ENCODE measurements around the gene CLEC5A.
"Not testable (repeated sequence)": the region's sequence is repeated elsewhere in the genome, so short reads cannot be mapped to it uniquely, and the experiment has no call there.

CLEC5A gene

DNA sequence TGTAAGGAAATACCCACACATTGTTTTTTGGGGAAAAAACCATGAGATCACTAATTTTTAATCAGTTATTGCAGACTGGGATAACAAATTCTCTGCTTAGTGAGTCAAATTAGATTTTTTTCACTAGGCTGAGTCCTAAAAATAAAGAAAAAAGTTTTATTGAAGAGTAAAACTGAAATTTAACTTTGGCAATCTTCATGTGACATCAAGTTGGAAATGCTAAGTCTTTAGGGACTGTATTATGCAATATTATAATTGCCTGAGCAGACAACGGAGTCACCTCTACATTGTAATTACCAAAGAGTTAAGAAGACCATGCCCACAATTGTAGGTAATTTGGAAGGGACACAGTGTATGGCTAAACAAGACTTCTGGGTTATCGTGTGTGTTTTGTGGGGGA, 2.2 kb upstream of the CLEC5A start:
- DNase-seq (ENCODE audit: low read depth in 2 of 2), result no peak

DNA sequence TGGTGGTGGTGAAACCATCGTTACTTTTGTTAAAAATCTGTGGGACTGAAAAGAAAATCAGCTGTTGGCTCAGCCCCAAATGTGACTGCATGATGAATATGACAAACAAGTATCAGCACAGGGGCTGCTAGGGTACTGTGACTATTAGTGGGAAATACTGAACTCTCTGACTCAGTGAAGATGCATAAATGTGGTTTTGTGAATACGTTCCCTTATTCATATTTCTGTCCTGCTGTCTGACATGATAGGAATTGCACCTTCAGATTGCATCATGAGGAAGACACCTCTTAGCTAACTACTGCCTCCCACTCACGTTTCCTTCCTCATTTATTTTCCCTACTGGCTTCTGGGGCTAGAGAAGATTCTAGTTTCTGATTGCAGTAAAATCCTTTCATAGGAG, 1.4 kb downstream of the CLEC5A start:
- DNase-seq (ENCODE audit: low read depth in 2 of 2), result no peak

DNA sequence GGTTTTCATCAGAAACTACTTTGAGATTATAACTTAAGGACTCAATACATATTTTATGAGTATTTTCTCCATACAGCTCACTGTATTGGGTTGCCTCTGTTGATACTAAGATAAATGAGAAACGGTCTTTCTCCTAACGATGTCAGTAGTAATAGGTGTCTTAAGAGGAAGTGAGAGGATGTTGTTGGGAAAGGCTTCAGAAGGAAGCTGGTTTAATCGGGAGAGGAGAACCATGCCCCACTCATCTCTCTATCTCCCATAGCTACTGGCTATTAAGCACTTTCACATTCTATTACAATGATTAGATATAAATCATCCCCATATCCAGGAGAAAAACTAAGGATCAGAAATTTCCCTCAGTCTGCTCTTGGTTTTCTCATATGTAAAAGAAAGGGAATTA, 2.0 kb downstream of the CLEC5A start:
- DNase-seq (ENCODE audit: low read depth in 2 of 2), result no peak

DNA sequence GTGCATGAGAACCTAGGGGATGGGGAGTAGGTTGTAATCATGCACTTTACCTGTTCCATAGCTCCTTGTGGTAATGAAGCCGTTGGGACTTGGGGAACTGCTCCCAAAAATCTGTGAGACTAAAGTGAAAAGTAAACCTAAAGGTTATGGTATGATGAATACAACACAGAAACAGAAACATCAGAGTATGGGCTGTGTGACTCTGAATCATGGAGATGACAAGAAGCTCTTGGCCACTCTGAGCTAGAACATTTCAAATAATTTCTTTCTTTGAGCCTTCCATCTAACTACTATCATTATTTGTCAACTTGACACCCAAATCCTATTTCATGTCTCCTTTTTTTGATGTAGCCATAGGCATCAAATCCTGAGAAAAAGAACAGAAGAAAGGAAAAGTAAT, 2.9 kb downstream of the CLEC5A start:
- DNase-seq (ENCODE audit: low read depth in 2 of 2), result no peak

DNA sequence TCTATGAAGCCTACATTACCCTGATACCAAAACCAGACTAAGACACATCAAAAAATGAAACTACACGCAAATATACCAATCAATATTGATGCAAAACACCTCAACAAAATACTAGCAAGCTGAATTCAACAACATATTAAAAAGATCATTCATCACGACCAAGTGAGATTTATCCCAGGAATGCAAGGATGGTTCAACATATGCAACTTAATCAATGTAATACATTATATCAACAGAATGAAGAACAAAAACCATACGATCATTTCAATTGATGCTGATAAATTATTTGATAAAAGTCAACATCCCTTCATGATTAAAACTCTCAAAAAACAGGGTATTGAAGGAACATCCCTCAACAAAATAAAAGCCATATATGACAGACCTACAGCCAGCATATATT, 5.7 kb downstream of the CLEC5A start:
- no peak for DNase-seq (ENCODE audit: low read depth in 2 of 2)

DNA sequence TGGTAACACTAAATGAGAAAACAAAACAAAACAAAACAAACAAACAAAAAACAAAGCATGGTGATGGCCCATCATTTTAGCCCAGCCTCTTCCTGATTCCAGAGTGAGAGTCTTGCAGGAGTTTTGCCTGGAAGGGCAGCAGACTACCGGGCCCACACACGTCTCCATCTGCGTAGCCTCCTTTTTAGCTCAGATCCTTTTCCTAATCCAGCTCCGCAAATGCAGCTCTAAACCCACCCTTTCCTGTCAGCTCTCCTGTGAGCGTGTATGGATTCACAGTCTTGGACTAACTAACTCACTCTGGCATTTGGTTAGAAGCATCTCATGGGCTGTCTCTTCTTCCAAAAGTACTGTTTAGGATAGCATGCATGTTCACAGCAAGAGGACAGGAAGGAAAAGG, 16.6 kb downstream of the CLEC5A start:
- no peak for DNase-seq (ENCODE audit: low read depth in 2 of 2)

DNA sequence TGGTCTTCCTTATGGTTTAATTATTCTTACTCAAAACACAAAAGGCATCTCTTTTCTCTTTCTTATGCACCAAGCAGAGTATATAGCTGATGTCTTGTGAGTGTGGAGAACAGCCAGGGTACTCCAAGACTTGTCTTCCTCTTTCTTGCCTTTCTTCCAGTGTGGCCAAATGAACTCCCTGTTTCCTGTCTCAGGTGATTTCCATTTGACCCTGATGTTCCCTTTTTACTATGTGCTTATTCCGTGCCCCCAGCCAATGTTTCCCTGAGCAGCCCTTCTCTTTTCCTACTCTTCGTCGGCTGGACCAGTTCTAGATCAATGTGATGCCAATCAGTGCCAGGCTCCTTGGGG, 18.0 kb downstream of the CLEC5A start:
- no peak for DNase-seq (ENCODE audit: low read depth in 2 of 2)

DNA sequence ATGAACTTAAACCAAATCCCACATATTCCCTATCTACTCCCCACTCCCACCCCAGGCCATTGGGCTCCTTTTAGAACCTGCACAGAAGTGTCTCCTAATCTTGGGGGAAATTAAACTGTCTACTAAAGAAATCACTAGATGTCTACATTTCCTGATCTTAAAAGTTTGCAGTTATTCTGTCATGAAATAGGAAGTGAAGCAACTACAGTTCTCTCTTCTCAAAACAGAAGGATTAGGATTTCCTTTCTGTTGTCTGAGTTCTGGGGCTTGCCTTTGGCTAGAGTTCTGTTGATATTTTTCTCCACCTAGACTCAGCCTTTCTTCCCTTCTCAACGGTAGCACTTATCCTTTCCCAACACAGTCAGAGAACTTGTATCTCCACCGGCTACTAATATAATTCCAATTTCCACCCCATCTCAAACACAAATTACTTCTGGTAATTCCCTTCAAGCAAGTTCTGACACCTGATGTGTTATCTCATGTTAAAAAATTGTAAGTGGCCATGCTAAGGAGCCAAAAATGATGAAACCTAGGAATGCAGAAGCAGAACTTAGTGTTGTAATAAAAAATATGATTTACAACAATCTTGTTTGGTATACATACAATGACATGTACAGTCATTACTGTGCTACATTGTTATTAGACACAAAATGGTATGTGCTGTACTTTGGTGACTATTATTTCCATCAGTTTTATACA, 18.5 kb downstream of the CLEC5A start:
- no peak for DNase-seq (ENCODE audit: low read depth in 2 of 2)

DNA sequence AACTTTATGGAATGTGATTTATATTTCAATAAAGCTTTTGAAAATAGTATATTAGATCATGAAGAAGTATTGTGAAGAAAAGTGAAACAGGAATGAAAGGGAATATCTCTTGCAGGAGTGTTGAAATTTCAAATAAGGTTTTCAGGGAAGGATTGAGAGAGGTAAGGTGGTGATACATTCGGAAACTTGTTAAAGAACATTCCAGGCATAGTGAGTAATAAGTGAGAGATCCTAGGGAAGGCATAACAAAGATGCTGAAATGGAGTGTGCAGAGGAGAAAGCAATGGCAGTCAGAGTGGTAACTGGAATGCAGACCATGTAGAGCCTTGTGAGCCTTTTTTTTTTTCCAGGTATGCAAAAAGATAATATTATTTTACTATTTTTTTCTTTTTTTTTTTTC, 26.5 kb downstream of the CLEC5A start:
- no peak for DNase-seq (ENCODE audit: low read depth in 2 of 2)

DNA sequence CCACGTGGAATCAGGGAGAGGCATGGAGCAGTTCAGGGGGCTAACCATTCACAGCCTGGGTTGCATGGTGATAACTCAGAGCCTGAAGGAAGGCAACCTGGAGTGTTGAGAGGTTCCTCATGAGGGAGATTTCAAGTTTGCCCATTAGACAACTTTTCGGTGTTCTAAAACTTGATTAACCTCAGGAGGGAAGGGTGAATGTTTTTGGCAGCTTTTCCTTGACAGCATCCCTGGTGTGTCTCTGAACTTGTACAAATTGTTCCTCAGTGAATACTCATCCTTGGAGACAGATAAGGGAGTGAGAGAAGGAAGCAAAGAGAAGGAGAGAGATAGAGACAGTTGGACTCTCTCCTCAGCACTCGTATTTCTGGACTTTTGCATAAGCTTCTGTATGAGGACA, 30.7 kb downstream of the CLEC5A start, which contains the start of gene OR9A4:
TSS of gene OR9A4 (plus strand) at position 301 of the 400 bp plus-strand sequence. CDS start 2,477 bp downstream, outside the sequence.
- no peak for DNase-seq (ENCODE audit: low read depth in 2 of 2)

DNA sequence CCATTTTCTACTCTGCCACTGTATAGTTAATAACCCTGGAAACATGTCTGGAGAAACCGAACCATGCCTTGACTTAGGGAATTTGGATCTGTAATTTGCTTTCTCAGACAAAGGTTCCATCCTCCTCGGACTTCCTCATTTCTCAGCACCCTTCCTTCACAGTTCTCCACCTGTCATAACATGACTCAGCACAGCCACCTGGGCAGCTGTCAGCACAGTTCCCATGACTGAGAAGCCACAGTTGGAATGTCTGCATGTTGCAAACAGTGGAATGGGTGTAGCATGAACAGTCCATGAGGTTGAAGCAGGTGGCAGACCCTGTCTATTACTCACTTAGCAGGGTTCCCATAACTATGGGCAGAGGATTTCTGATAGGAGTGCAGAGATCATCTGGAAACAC, 31.2 kb downstream of the CLEC5A start:
- no peak for DNase-seq (ENCODE audit: low read depth in 2 of 2)

DNA sequence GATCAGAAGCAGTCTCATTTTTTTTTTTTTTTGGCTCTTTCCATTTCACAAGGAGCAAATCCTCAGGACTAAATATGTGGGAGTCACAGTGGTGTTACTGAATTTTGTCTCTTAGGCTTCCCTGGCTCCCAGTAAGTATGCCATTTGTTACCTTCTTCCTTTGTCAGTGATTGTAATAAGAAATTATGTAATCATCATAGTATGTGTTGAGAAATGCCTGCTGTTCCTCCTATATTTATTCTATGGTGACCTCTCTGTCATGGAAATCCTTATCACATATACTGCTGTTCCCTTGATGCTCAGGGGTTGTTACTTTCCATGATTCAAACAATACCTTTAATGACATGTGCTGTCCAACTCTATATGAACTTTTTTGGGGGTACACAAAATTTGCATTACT, 35.4 kb downstream of the CLEC5A start:
- DNase-seq (ENCODE audit: low read depth in 2 of 2), result no peak

DNA sequence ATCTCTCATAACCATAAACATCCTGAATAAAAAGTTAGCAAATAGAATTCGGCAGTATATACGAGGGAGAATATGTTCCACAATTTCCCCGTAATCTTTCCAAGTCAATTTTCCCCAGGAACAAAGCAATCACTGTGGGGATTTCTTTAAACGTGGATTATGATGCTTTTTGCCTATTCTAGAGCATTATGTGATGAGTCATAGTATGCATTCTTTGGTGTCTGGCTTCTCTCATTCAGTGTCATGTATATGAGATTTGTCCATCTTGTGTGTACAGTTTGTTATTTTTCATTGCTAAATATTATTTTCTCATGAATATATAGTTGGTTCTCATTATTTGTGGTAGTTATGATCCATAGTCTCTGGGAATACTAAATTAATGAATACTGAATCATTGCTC, 40.5 kb downstream of the CLEC5A start:
- no peak for DNase-seq (ENCODE audit: low read depth in 2 of 2)

DNA sequence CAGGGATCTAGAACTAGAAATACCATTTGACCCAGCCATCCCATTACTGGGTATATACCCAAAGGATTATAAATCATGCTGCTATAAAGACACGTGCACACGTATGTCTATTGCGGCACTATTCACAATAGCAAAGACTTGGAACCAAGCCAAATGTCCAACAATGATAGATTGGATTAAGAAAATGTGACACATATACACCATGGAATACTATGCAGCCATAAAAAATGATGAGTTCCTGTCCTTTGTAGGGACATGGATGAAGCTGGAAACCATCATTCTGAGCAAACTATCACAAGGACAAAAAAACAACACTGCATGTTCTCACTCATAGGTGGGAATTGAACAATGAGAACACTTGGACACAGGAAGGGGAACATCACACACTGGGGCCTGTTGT, 47.4 kb downstream of the CLEC5A start:
- DNase-seq (ENCODE audit: low read depth in 2 of 2), result not testable (repeated sequence)

DNA sequence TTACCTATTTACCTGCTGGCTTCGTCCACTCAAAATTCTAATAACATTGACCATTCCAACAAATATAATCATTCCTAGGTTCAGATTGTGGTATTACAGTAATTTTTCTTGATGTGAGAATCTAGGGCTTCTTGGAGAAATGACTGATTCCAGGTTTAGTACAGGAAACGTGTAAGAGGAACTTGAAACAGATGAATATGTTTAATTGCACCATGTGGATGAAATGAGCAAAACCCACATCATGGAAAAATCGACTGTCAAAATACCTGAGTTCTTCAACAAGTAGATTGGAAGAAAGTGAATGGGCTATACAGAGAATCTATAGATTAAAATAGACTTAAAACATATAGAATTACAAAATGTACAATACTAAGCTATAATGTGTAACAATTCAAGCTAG, 55.4 kb downstream of the CLEC5A start:
- DNase-seq (ENCODE audit: low read depth in 2 of 2), result no peak

DNA sequence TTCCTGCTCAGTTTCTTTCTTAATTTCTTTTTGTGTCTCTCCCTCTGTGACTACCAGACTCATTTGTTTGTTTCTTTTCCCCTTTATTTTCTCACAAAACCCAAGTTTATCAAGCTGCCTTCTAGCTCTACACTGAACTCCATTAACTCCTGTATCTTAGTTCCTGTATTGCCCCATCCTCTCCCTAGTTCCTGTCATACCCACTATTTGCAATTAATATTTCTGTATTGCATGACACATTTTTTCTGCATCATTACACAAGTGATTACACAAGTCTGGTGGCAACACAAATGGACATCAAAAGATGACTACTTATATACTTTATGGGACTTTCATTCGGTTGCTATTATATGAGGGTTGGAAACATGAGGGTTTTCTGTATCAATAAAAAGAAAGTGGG, 57.5 kb downstream of the CLEC5A start:
- no peak for DNase-seq (ENCODE audit: low read depth in 2 of 2)

DNA sequence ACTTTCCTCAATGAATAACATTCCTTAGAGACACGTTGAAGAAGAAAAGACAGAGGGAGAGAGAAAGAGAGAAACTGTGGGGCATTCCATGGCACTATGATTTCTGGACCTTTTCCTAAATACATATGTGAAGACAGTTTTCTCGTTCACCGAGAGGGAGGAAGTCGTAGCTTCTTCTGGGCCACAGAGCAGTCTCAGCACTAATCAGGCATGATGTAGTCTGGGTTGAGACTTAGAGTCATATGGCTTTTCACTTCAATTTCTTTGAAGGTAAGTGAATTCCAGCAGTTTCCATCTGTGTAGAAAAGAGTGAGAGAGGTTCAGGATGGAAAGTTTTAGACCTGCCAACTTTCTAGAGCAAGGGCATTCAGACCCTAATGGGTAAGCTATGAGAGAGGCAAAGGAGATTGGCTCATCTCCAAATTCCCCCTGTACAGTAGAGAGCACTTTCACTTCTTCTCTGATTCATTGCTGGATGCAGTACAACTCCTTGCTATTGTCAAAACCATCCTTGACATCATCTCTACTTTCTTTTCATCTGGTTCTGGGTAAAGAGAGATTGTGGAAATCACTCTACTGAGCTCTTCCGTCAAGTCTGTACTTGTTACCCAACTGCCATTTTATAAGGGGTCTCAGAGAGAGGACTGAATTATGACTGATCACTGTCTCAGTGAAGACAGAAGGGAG, 62.1 kb downstream of the CLEC5A start:
- no peak for DNase-seq (ENCODE audit: low read depth in 2 of 2)

DNA sequence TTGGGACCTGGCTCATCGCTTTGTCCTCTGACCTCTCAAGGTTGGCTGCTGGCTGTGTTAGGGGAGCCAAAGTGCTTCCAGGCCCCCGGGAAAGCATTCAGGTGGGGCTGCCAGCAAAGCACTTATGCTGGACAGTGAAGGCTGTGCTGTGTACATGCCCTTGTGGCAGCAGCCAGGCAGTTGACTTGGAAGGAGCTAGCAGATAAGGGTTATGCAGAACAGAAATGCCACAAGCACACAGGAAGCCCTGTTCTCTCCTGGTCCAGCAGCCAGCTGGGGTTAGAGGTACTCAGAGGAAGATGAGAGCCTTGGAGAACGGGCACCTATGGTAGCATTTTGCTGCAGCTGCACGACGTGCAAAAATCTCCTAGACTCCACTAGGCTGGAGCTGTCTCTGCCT, 65.8 kb downstream of the CLEC5A start:
- DNase-seq (ENCODE audit: low read depth in 2 of 2), result no peak

DNA sequence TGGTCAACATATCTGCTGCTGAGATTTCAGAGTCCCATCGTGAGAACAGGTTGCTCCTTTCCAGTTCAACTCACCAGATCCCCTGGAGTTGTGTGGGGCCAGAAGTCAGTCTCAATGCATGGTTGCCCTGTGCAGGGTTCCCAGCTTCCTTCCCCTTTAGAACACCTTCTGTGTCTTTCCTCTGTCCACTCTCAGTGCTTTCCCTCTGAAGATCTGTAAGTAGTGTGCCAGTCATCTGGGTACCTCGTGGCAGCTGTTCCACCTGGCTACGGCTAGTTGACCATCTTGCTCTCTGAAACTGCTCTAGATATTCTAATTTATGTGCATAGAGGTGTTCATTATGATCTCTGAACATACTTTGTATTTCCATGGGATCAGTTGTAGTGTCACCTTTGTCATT, 69.4 kb downstream of the CLEC5A start:
- DNase-seq (ENCODE audit: low read depth in 2 of 2), result no peak

All from activated CD8-positive, alpha-beta memory T cell treated with anti-CD3 and anti-CD28 coated beads for 4 hours (primary cell).